Choroid plexus epithelial cell (primary cell): ENCODE measurements around the gene PNLDC1.
A peak's percentile ranks its signal among the peaks of the same experiment; 100 is the strongest.
"Not testable (repeated sequence)": the region's sequence is repeated elsewhere in the genome, so short reads cannot be mapped to it uniquely, and the experiment has no call there.

Experiments
- DNase-seq: peaks from one replicate; pipeline ENCODE4 v3.0.0-alpha.2; 2010; ENCODE audit warnings: low read depth
- H3K4me3 ChIP-seq: 2 replicates; pipeline ENCODE4 v1.5.1; 2011; ENCODE audit warnings: low read depth, mild to moderate bottlenecking, control low read depth, low read length, moderate library complexity
- TF ChIP-seq, protein P1 (sequence below): conservative IDR thresholded peaks from 2 replicates; pipeline ENCODE4 v1.5.1; 2011; ENCODE audit warnings: low read depth, mild to moderate bottlenecking, control low read depth, inconsistent platforms, low read length, moderate library complexity

Gene PNLDC1

DNA sequence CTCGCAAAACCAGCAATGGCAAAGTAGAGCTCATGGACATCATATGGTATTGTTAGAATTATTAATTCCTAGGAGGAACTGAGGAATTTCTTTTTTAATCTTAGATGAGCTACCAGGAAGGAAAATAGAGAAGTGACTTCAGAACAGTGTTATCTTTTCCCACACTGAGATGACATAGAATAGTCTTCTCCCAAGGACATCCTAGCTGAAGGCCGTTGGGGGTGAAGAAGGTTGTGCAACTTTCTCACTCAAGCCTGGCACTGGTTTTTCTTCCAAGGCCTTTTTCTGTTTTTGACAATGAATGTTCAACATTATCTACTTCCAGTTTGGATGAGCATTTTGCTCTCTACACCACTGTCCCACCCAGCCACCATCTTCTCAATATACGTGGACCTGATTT lies 54.9 kb downstream of the PNLDC1 start:
- TF ChIP-seq, protein P1, sequence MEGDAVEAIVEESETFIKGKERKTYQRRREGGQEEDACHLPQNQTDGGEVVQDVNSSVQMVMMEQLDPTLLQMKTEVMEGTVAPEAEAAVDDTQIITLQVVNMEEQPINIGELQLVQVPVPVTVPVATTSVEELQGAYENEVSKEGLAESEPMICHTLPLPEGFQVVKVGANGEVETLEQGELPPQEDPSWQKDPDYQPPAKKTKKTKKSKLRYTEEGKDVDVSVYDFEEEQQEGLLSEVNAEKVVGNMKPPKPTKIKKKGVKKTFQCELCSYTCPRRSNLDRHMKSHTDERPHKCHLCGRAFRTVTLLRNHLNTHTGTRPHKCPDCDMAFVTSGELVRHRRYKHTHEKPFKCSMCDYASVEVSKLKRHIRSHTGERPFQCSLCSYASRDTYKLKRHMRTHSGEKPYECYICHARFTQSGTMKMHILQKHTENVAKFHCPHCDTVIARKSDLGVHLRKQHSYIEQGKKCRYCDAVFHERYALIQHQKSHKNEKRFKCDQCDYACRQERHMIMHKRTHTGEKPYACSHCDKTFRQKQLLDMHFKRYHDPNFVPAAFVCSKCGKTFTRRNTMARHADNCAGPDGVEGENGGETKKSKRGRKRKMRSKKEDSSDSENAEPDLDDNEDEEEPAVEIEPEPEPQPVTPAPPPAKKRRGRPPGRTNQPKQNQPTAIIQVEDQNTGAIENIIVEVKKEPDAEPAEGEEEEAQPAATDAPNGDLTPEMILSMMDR = no peak
- no peak for DNase-seq

DNA sequence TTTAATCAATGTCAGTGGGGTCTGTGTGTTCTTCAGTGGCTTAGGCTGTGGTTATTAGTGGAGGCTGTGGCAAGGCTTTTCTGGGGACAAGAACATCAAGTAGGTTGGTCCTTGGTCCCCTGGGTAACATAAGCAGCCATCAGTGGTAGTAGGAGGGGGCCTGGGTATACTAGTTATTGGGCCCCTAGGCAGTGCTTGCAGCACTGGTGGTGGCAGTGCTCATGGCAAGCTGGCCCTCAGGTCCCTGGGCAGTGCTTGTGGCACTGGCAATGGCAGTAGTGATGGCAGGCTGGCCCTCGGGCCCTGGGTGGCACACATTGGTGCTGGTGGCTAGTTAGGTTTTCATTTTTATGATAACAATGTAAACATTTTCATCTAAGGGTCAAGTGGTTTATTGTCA lies 58.2 kb downstream of the PNLDC1 start:
- no peak overlapping the region for H3K4me3 ChIP-seq
- TF ChIP-seq, protein P1 = no peak
- DNase-seq = no peak

More for the DNA sequence above, 54.9 kb downstream of the PNLDC1 start:
- H3K4me3 ChIP-seq = no peak overlapping the region

DNA sequence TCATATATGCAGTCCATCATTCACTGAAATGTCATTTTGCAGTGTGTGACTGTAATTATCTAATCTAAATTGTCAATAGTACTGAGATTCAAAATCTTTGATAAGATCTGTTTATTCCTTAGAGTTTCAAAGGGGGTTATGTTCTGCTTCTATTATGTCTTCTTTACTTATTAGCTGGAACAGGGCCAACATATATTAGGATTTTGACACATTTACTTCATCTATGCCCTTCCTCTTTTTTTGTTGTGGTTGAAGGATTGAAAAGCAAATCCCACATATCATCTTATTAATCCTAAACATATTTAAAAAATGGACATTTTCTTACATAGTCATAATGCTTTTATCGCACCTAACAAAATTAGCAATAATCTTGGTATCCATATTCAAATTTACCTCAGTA lies 60.4 kb downstream of the PNLDC1 start:
- no peak overlapping the region for H3K4me3 ChIP-seq
- no peak for DNase-seq
- TF ChIP-seq, protein P1 = no peak

DNA sequence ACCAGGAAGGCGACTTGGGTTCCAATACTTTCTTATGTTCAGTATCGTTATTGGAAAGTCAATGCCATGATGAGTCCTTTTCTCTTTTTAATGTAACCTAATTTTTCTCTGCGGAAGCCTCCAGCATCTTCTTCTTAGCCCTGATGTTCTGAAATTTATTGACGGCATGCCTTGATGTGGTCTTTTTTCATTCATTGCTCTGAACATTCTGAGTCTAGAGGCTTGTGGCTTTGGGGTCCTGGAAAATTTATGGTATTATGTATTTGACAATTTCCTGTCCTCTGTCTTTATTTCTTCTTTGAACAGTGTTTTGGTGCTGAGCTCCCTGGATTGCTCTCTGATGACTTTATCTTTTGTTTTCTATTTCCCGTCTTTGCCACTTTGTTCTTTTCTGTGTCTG lies 62.0 kb downstream of the PNLDC1 start:
- no peak overlapping the region for H3K4me3 ChIP-seq
- no peak for DNase-seq
- TF ChIP-seq, protein P1 = no peak

DNA sequence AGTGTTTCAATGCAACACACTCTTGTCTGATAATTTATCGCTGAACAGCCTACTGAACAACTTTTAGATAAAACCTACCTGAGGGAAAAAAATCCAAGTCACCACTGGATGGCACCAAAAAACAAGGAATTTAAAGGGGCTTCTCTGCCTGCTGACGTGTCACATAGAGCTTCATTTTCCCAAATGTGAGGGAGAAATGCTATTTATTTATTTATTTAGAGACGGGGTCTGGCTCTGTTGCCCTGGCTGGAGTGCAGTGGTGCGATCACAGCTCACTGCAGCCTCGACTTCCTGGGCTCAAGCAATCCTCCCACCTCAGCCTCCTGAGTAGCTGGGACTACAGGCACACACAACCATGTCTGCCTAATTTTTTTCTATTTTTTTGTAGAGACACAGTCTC lies 63.3 kb downstream of the PNLDC1 start:
- DNase-seq = peak; percentile 85
- TF ChIP-seq, protein P1 = peak; percentile 66
- H3K4me3 ChIP-seq = not testable (repeated sequence)

DNA sequence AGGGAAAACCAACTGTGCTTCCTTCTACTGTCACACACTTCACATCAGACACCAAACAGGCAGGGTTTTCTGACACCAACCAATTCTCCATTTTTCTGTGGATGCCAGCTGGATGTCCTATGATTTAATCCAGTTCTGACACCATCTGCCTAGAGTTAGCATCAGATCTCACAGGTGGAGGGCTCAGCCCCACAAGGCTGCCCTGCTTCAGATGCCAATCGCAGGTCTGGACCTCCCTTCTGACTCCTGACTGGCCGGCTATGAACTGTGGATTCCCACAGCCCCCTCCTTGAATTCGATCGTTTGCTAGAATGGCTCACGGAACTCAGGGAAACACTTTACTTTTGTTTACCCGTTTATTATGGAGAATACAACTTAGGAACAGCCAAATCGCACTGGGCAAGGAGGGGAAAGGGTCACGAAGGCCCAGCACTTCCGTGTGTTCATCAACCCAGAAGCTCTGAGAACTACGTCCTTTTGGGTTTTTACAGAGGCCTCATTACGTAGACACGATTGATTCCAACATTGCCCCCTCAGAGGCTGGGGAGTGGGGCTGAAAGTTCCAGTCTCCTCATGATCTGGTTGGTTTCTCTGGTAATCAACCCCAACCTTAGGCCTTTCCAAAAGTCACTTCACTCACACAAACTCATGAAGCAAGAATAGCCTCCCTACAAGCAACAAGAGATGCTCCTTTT lies 65.3 kb downstream of the PNLDC1 start:
- TF ChIP-seq, protein P1 = no peak
- H3K4me3 ChIP-seq = no peak overlapping the region
- no peak for DNase-seq
